ENCODE measurements around the gene TMTC2.
A peak's percentile ranks its signal among the peaks of the same experiment; 100 is the strongest.

Gene TMTC2

GRCh38 chr12:82896979-82897378 lies 210.3 kb downstream of the TMTC2 start:
- no peak overlapping the region for H3K4me3 ChIP-seq (ENCODE audit: severe bottlenecking)
- no peaks in the 10 kb centered on the region for H3K27me3 ChIP-seq (ENCODE audit: insufficient read depth, poor library complexity, severe bottlenecking)
- TF ChIP-seq CTCF (IDR thresholded peaks at IDR 0.05; ENCODE audit: poor library complexity, severe bottlenecking): peak; percentile 58
- no peak overlapping the region for H3K27ac ChIP-seq (ENCODE audit: poor library complexity, severe bottlenecking)
- peaks cover 9% of the 10 kb centered on the region for H3K4me1 ChIP-seq (ENCODE audit: insufficient read depth, poor library complexity, severe bottlenecking)
- DNase-seq (ENCODE audit: low spot score) (no peak), ATAC-seq (ENCODE audit: low read depth) (peak; percentile 99)
- H3K9me3 ChIP-seq (ENCODE audit: severe bottlenecking): no peaks in the 10 kb centered on the region
- H3K36me3 ChIP-seq (ENCODE audit: low read depth): no peaks in the 10 kb centered on the region

- Histone ChIP-seq H3K4me3 (ENCODE audit: severe bottlenecking) (no peak overlapping the region), H3K27me3 (ENCODE audit: insufficient read depth, poor library complexity, severe bottlenecking) (no peaks in the 10 kb centered on the region), H3K9me3 (ENCODE audit: severe bottlenecking) (no peaks in the 10 kb centered on the region), H3K27ac (ENCODE audit: poor library complexity, severe bottlenecking) (no peak overlapping the region), H3K36me3 (ENCODE audit: low read depth) (no peaks in the 10 kb centered on the region), H3K4me1 (ENCODE audit: insufficient read depth, poor library complexity, severe bottlenecking) (peaks cover 9% of the 10 kb centered on the region)
- DNase-seq (ENCODE audit: low spot score) (no peak), ATAC-seq (ENCODE audit: low read depth) (no peak)
- TF ChIP-seq CTCF (IDR thresholded peaks at IDR 0.05; ENCODE audit: poor library complexity, severe bottlenecking): no peak
These were observed 211.7 kb downstream of the TMTC2 start for GRCh38 chr12:82898441-82898840.

DNA sequence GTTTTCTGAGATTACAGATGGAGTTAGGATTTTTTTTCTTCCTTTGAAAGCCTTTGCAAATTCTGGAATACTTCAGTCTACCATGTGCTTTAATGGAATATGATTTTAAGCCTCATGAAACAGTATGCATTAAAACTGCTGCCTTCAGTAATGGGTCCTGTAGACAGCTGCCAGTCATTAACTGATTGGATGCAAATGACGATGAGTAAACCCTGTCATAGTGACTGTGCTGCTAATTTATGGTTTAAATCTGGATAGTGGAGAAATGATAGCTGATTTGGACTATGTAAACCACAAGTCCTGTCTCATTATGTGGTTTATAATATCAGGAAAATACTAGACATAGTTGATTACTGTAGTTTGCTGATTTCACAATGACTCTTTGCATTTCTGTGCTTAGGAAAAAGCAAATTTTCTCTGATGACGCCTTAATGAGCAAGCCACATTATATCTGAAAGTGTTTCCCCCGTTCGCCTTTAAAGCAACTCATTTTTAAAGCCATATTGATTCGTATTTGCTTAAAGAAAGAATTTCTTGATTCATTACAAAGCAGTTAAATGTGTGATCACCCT lies 217.6 kb downstream of the TMTC2 start:
- H3K4me1 ChIP-seq (ENCODE audit: insufficient read depth, poor library complexity, severe bottlenecking): no peaks in the 10 kb centered on the region

GRCh38 chr12:82910246-82910893 lies 223.7 kb downstream of the TMTC2 start:
- Histone ChIP-seq H3K9me3 (ENCODE audit: severe bottlenecking) (no peaks in the 10 kb centered on the region), H3K4me1 (ENCODE audit: insufficient read depth, poor library complexity, severe bottlenecking) (peaks cover 3% of the 10 kb centered on the region), H3K4me3 (ENCODE audit: severe bottlenecking) (no peak overlapping the region), H3K27ac (ENCODE audit: poor library complexity, severe bottlenecking) (no peak overlapping the region), H3K36me3 (ENCODE audit: low read depth) (no peaks in the 10 kb centered on the region), H3K27me3 (ENCODE audit: insufficient read depth, poor library complexity, severe bottlenecking) (no peaks in the 10 kb centered on the region)
- no peak for TF ChIP-seq CTCF (IDR thresholded peaks at IDR 0.05; ENCODE audit: poor library complexity, severe bottlenecking)
- ATAC-seq (ENCODE audit: low read depth) (no peak), DNase-seq (ENCODE audit: low spot score) (no peak)

More for the DNA sequence above, 217.6 kb downstream of the TMTC2 start:
- Histone ChIP-seq H3K27ac (ENCODE audit: poor library complexity, severe bottlenecking) (no peak overlapping the region), H3K4me3 (ENCODE audit: severe bottlenecking) (no peak overlapping the region), H3K36me3 (ENCODE audit: low read depth) (no peaks in the 10 kb centered on the region), H3K27me3 (ENCODE audit: insufficient read depth, poor library complexity, severe bottlenecking) (no peaks in the 10 kb centered on the region), H3K9me3 (ENCODE audit: severe bottlenecking) (no peaks in the 10 kb centered on the region)
- no peak for ATAC-seq (ENCODE audit: low read depth)
- TF ChIP-seq CTCF (IDR thresholded peaks at IDR 0.05; ENCODE audit: poor library complexity, severe bottlenecking): no peak
- no peak for DNase-seq (ENCODE audit: low spot score)

GRCh38 chr12:82912406-82912805 lies 225.7 kb downstream of the TMTC2 start:
- no peaks in the 10 kb centered on the region for H3K36me3 ChIP-seq (ENCODE audit: low read depth)
- TF ChIP-seq CTCF (IDR thresholded peaks at IDR 0.05; ENCODE audit: poor library complexity, severe bottlenecking): no peak
- peaks cover 3% of the 10 kb centered on the region for H3K4me1 ChIP-seq (ENCODE audit: insufficient read depth, poor library complexity, severe bottlenecking)
- no peak overlapping the region for H3K4me3 ChIP-seq (ENCODE audit: severe bottlenecking)
- no peak overlapping the region for H3K27ac ChIP-seq (ENCODE audit: poor library complexity, severe bottlenecking)
- no peaks in the 10 kb centered on the region for H3K9me3 ChIP-seq (ENCODE audit: severe bottlenecking)
- DNase-seq (ENCODE audit: low spot score) (no peak), ATAC-seq (ENCODE audit: low read depth) (peak; percentile 45; the same call in 2 of the 3 replicates)
- H3K27me3 ChIP-seq (ENCODE audit: insufficient read depth, poor library complexity, severe bottlenecking): no peaks in the 10 kb centered on the region
